Measurements from ENCODE around the gene RIT1. TPM values are rescaled to one million over a fixed set of nuclear protein-coding genes. Genes with fewer than 3 reads are reported as not detected.

RIT1 gene
- total RNA-seq, 4 donors from 2014 or later = 13.6 to 31.1 (median 17.4) TPM

- no peaks in the 10 kb centered on the region for H3K27me3 ChIP-seq
- DNase-seq = peak in 1 of 3 donors; percentile 22
- H3K36me3 ChIP-seq = peaks cover 0 to 14% (median 0%) of the 10 kb centered on the region in 3 donors
- H3K4me1 ChIP-seq = peaks cover 0 to 37% (median 7%) of the 10 kb centered on the region in 4 donors
- peak overlapping the region; percentile 30 to 52 (median 46) for H3K4me3 ChIP-seq
- H3K27ac ChIP-seq = peak overlapping the region; percentile 61 to 83 (median 78)
- H3K9me3 ChIP-seq = no peaks in the 10 kb centered on the region
- TF ChIP-seq CTCF (IDR thresholded peaks at IDR 0.05) = no peak
- TF ChIP-seq POLR2A (IDR thresholded peaks at IDR 0.05) = no peak
These were observed 52.3 kb downstream of the RIT1 start for GRCh38 chr1:155858800-155859233.

- Histone ChIP-seq H3K4me1 (peaks cover 0 to 37% (median 7%) of the 10 kb centered on the region in 4 donors), H3K36me3 (peaks cover 0 to 29% (median 0%) of the 10 kb centered on the region in 3 donors), H3K27me3 (no peaks in the 10 kb centered on the region), H3K4me3 (peak within 1 kb of the TSS; percentile 61 to 93 (median 69)), H3K9me3 (no peaks in the 10 kb centered on the region), H3K27ac (peak within 1 kb of the TSS; percentile 79 to 86 (median 83))
- DNase-seq = peak; percentile 88 to 96 (median 89)
- peak; percentile 44 to 51 for TF ChIP-seq POLR2A (IDR thresholded peaks at IDR 0.05)
- TF ChIP-seq CTCF (IDR thresholded peaks at IDR 0.05) = no peak
These were observed 53.9 kb downstream of the RIT1 start, which contains the start of gene GON4L for GRCh38 chr1:155856975-155857930. TSS of gene GON4L (minus strand) at chr1:155857214. CDS start at chr1:155853780, 3,434 bp downstream.

- TF ChIP-seq POLR2A (IDR thresholded peaks at IDR 0.05) = no peak
- no peak for TF ChIP-seq CTCF (IDR thresholded peaks at IDR 0.05)
- no peak for DNase-seq
- H3K27me3 ChIP-seq = no peaks in the 10 kb centered on the region
- peak overlapping the region; percentile 61 to 93 (median 69) for H3K4me3 ChIP-seq
- peak overlapping the region; percentile 79 to 86 (median 83) for H3K27ac ChIP-seq
- peaks cover 0 to 37% (median 7%) of the 10 kb centered on the region in 4 donors for H3K4me1 ChIP-seq
- peaks cover 0 to 38% (median 0%) of the 10 kb centered on the region in 3 donors for H3K36me3 ChIP-seq
- H3K9me3 ChIP-seq = no peaks in the 10 kb centered on the region
These were observed 54.7 kb downstream of the RIT1 start for GRCh38 chr1:155856257-155856974.

GRCh38 chr1:155850345-155850744 lies 60.8 kb downstream of the RIT1 start:
- no peak for DNase-seq
- Histone ChIP-seq H3K4me1 (no peaks in the 10 kb centered on the region), H3K27me3 (no peaks in the 10 kb centered on the region), H3K36me3 (peaks cover 0 to 76% (median 0%) of the 10 kb centered on the region in 3 donors), H3K27ac (no peak overlapping the region), H3K9me3 (no peaks in the 10 kb centered on the region), H3K4me3 (no peak overlapping the region)
- TF ChIP-seq POLR2A (IDR thresholded peaks at IDR 0.05) (no peak), CTCF (IDR thresholded peaks at IDR 0.05) (no peak)

- peaks cover 0 to 62% (median 0%) of the 10 kb centered on the region in 3 donors for H3K36me3 ChIP-seq
- no peak overlapping the region for H3K27ac ChIP-seq
- peaks cover 0 to 6% (median 0%) of the 10 kb centered on the region in 4 donors for H3K4me1 ChIP-seq
- H3K9me3 ChIP-seq = no peaks in the 10 kb centered on the region
- no peak for TF ChIP-seq CTCF (IDR thresholded peaks at IDR 0.05)
- no peak for TF ChIP-seq POLR2A (IDR thresholded peaks at IDR 0.05)
- H3K27me3 ChIP-seq = no peaks in the 10 kb centered on the region
- H3K4me3 ChIP-seq = no peak overlapping the region
- peak in 1 of 3 donors; percentile 21 for DNase-seq
These were observed 63.2 kb downstream of the RIT1 start for GRCh38 chr1:155847823-155848529.

Measured in Peyer's patch (tissue), 4 donors.